HG03378 (cell line): ENCODE data around the gene SERHL2.
"Not testable (repeated sequence)": the region's sequence is repeated elsewhere in the genome, so short reads cannot be mapped to it uniquely, and the experiment has no call there.

ENCODE experiments used
- ATAC-seq: cut with Tn5 transposase; IDR thresholded peaks from one replicate; pipeline ENCODE4 v1.9.1; 2021; ENCODE audit warnings: mild to moderate bottlenecking, moderate library complexity; ENCODE audit not compliant: unreplicated experiment

Gene SERHL2

GRCh38 chr22:42553475-42554361, at the start of gene SERHL2:
Gene SERHL2, plus strand, starts transcription at chr22:42553956. Its CDS starts 65 bp downstream, at chr22:42554021.
- no peak for ATAC-seq

GRCh38 chr22:42508327-42508974, 45.3 kb upstream of the SERHL2 start:
- not testable (repeated sequence) for ATAC-seq

- not testable (repeated sequence) for ATAC-seq
Measured at GRCh38 chr22:42508975-42509364, 44.8 kb upstream of the SERHL2 start.

GRCh38 chr22:42509548-42509947, 44.2 kb upstream of the SERHL2 start:
- ATAC-seq = no peak

- no peak for ATAC-seq
Measured at GRCh38 chr22:42511401-42511891, 42.3 kb upstream of the SERHL2 start.

- not testable (repeated sequence) for ATAC-seq
Measured at GRCh38 chr22:42512273-42512990, 41.3 kb upstream of the SERHL2 start.

GRCh38 chr22:42514331-42514730, 39.4 kb upstream of the SERHL2 start:
- ATAC-seq = not testable (repeated sequence)

- ATAC-seq = not testable (repeated sequence)
Measured at GRCh38 chr22:42515304-42515703, 38.5 kb upstream of the SERHL2 start.

GRCh38 chr22:42515896-42516295, 37.9 kb upstream of the SERHL2 start:
- no peak for ATAC-seq

GRCh38 chr22:42517103-42517502, 36.7 kb upstream of the SERHL2 start:
- not testable (repeated sequence) for ATAC-seq

- ATAC-seq = not testable (repeated sequence)
Measured at GRCh38 chr22:42518638-42519524, 34.9 kb upstream of the SERHL2 start.

- ATAC-seq = no peak
Measured at GRCh38 chr22:42519525-42520401, 34.0 kb upstream of the SERHL2 start, which contains the start of gene RRP7A. Gene RRP7A, minus strand, starts transcription at chr22:42519796. Its CDS starts 10 bp downstream, at chr22:42519786.

- no peak for ATAC-seq
Measured at GRCh38 chr22:42521228-42521546, 32.6 kb upstream of the SERHL2 start.

- ATAC-seq = no peak
Measured at GRCh38 chr22:42522546-42522945, 31.2 kb upstream of the SERHL2 start.

- no peak for ATAC-seq
Measured at GRCh38 chr22:42528591-42529307, 25.0 kb upstream of the SERHL2 start.

- ATAC-seq = not testable (repeated sequence)
Measured at GRCh38 chr22:42529435-42529834, 24.3 kb upstream of the SERHL2 start.

- ATAC-seq = not testable (repeated sequence)
Measured at GRCh38 chr22:42531401-42532084, 22.2 kb upstream of the SERHL2 start.

GRCh38 chr22:42533638-42533977, 20.1 kb upstream of the SERHL2 start:
- no peak for ATAC-seq
